NCI-H82 treated with DMSO at 0.1 percent for 48 hours (cell line): Measurements from ENCODE around the gene CRABP2.

Experiments used
- DNase-seq: peaks from one replicate; lab custom pipeline; 2025; ENCODE audit not compliant: unreplicated experiment; lab: John Stamatoyannopoulos, UW

CRABP2 gene

GRCh38 chr1:156670791-156671190 lies 34.6 kb downstream of the CRABP2 start:
- no peak for DNase-seq

GRCh38 chr1:156670359-156670758 lies 35.0 kb downstream of the CRABP2 start:
- DNase-seq, result no peak

DNA sequence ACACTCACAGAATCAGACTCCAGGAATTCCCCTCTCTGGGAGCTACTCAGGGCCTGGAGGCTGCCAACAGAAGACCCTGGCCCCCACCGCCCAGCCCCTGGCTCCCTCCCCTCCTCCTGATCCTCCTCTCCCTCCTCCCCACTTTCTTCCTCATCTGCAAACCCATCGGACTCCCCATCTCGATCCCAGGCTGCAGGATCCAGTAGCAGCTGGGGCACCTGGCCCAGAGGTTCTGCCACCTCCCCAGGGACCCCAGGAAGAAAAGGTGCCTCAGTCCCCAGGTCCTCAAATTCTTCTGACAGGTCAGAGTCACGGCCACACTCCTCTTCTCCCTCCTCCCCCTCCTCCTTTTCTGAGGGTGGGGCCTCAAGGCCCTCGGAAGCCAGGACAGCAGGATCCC lies 35.6 kb downstream of the CRABP2 start:
- no peak for DNase-seq

- DNase-seq, result peak; percentile 75
These were observed 36.4 kb downstream of the CRABP2 start for GRCh38 chr1:156668801-156669637.

DNA sequence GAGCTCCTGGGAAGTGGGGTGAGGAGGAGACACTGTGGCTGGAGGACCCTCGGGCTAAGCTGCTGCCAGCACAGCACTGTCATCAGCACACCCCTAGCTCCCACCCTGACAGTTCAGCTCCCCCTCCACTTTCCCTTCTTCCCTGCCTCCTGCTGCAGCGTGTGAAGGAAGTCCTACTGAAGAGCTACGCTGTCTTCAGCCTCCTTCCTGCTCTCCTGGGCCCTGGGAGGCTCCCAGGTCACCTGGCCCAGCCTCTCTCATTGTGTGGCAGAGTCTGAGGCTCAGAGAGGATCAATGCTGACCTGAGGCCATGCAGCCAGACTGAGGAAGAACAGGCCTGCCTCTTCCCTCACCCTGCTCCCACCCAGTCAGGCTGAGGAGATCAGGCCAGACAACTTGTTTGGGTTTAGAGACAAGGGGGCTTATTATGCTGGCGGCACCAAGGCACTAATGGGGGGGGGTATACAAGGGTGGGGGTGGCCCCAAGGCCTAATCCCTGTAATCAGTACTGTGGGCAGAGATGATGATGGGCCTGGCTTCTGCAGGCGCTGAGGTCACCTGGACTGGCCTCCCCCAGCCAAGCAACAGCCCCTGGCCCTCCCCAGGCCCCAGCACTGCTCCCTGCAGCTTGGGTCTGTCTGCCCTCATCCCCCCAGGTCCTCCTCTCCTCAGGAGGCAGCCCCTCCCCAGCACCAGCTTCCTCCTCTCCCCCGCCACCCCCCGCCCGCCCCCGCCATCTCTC lies 37.2 kb downstream of the CRABP2 start:
- peak; percentile 42 for DNase-seq

DNA sequence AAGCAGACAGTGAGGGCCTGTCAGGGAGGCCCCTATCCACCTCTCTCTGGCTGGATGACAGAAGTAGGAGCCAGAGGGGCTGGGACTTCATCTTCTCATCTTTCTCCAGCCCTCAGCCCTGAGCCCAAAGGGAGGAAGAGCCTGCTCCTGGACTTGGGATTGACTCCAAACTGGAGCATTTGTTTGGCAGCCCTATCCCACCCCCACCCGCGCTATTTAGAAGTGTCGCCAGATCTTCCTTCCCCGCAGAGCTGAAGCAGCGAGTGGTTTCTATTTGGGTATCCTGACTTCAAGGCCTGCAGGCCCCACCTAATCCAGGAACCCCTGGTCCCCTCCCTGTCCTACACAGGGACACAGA lies 37.8 kb downstream of the CRABP2 start:
- no peak for DNase-seq

GRCh38 chr1:156666862-156667609 lies 38.3 kb downstream of the CRABP2 start:
- DNase-seq, result no peak

DNA sequence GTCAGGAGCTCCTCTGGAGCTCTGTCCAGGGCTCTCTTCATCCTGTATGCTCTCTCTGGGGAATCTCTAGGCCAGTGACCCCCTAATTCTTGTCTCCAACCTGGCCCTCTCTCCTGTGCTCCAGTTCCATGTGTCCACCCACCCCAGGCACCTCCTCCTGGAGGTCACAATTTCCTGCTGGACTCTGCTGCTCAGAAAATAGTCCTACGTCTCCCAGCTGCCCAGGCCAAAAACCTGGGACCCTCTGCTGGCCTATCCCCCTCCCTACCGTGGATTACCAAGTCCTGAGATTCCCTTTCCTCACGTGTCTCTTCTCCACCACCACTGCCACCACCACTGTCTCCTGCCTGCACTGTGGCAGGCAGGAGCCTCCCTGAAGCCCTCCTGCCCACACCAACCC lies 39.8 kb downstream of the CRABP2 start:
- no peak for DNase-seq

DNA sequence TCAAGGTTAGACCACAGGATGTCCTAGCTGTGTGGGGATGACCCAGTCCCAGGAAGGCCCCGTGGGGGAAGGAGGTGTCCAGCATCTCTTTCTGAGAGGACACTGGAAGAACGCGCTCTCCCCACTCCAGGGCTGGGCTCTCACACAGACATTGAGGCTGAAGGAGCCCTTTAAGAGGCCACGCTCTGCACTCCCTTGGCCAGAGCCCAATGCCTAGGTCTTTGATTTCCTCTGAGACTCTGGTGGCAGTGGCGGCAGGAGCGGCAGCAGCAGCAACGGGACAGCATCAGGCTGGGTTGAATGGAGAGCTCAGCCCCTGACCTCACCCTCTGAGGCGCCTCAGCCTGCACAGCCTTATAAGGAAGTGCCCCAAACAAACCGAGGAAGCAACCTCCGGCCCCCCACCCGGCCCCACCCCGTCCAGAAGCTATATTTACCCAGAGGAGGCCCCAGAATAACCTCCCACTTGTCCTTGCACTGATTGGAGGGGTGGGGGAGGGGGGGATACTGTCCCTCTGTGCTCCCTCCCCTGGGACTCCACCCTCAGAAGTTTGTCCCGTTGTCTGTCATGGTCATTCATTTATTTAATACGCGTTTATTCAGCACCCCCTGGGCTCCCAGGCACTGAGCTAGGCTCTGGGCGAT lies 40.5 kb downstream of the CRABP2 start:
- no peak for DNase-seq

DNA sequence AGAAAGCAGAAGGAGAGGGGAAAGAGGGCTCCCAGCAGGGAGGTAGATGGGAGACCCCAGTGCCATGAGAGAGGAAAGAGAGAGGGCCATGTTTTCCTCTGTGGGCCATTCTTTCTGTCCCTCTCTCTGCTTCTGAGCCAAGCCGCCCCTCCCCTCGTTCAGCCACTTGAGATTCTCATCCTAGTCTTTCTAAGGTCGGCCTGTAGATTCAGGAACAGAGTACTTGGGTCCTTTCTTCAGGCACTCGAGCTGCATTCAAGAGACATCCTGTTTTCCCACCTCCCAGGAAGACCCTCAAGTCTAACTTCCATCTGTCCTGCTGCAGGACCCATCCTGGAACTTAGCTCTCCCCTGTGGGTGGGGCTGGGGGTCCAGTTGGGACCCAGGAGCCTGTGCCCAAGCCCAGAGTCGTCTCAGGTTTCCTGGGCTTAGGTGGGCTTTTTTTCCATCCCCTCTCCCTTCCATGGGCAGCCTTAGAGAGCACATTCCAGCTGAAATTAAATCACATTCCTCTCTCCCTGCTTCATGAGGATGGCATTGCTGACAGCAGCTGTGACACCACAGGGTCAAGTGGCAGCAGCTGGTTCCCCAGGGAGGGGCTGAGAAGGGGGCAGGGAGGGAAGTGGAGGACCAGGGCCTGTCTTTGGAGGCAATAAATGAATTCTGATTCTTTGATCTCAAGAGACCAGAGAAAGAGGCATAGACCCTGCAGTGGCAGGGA lies 41.2 kb downstream of the CRABP2 start:
- DNase-seq, result no peak

GRCh38 chr1:156663178-156663577 lies 42.2 kb downstream of the CRABP2 start:
- peak; percentile 76 for DNase-seq

GRCh38 chr1:156662800-156663055 lies 42.7 kb downstream of the CRABP2 start:
- no peak for DNase-seq

- no peak for DNase-seq
These were observed 43.2 kb downstream of the CRABP2 start for GRCh38 chr1:156662005-156662799.

DNA sequence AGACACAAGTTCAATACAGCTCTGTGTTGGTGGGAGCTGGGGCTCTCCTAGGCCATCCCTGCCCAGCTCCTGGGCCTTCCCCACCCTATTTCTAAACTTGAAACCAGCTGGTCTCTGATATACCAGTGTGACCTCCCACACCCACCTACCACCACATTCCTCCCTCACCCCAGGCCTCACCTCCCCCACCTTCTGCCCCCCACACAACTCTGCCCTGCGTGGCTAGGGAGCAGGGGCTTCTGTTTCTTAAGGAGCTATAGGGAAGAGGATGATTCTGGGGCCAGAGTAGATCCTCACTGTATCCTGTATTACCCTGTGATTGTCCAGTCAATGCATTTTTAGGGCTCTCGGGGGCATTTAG lies 44.7 kb downstream of the CRABP2 start:
- no peak for DNase-seq

- peak; percentile 87 for DNase-seq
These were observed 45.2 kb downstream of the CRABP2 start for GRCh38 chr1:156659988-156660751.

GRCh38 chr1:156659661-156659987 lies 45.8 kb downstream of the CRABP2 start:
- DNase-seq, result no peak

GRCh38 chr1:156658945-156659574 lies 46.3 kb downstream of the CRABP2 start:
- DNase-seq, result no peak

DNA sequence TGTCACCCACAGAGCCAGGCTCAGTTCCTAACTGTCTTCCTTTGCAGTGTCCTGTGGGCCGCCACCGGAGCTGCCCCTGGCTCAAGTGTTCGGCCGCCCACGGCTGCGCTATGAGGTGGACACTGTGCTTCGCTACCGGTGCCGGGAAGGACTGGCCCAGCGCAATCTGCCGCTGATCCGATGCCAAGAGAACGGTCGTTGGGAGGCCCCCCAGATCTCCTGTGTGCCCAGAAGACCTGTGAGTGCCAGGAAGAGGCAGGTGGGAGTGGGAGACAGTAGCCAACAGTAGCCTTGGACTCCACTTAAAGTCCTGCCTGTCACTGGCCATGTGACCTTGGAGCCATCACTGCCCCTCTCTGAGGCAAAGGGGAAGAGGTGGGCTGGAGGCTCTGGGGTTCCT lies 46.9 kb downstream of the CRABP2 start:
- no peak for DNase-seq

- no peak for DNase-seq
These were observed 47.6 kb downstream of the CRABP2 start for GRCh38 chr1:156657741-156658319.
